Endometrial microvascular endothelial cells (primary cell): ENCODE data around the gene PPWD1. TPM values are rescaled to one million over a fixed set of nuclear protein-coding genes. Genes with fewer than 3 reads are reported as not detected.
"Not testable (repeated sequence)": the region's sequence is repeated elsewhere in the genome, so short reads cannot be mapped to it uniquely, and the experiment has no call there.

Experiments
- in situ Hi-C: cut with HindIII; loops from 2 replicates; pipeline ENCODE4 v1.10.0; 2017; ENCODE audit warnings: low sequenced_read_pairs, low pct_unique_long_range_greater_than_20kb; ENCODE audit errors: inconsistent ontology term
- total RNA-seq: library from RNA; depleted of rRNA; stranded (reverse); fragments of >200 nt; gene quantifications from one replicate; pipeline ENCODE4 v1.2.3, GENCODE V29; 2015; ENCODE audit errors: inconsistent ontology term

The PPWD1 gene
- total RNA-seq = 36.6 TPM

- in situ Hi-C loops = no loop called here
Observed at GRCh38 chr5:65562731-65563701, at the start of gene PPWD1, which contains the start of gene CENPK. PPWD1 (plus strand) TSS chr5:65563296; CDS start chr5:65563311, 15 bp downstream. CENPK (minus strand) TSS chr5:65563168; CDS start chr5:65554907, 8,261 bp downstream.

GRCh38 chr5:65525726-65526125 lies 37.4 kb upstream of the PPWD1 start:
- in situ Hi-C loops = no loop called here

- in situ Hi-C loops = no loop called here
Observed at GRCh38 chr5:65530904-65531303, 32.2 kb upstream of the PPWD1 start.

- in situ Hi-C loops = no loop called here
Observed at GRCh38 chr5:65535529-65535987, 27.5 kb upstream of the PPWD1 start.

- in situ Hi-C loops = no loop called here
Observed at GRCh38 chr5:65539827-65540226, 23.3 kb upstream of the PPWD1 start.

GRCh38 chr5:65544473-65544872 lies 18.6 kb upstream of the PPWD1 start:
- in situ Hi-C loops = no loop called here

- in situ Hi-C loops = no loop called here
Observed at GRCh38 chr5:65546141-65546540, 17.0 kb upstream of the PPWD1 start.

- in situ Hi-C loops = no loop called here
Observed at GRCh38 chr5:65548281-65548680, 14.8 kb upstream of the PPWD1 start.

GRCh38 chr5:65553941-65554340 lies 9.2 kb upstream of the PPWD1 start:
- in situ Hi-C loops = no loop called here

- in situ Hi-C loops = no loop called here
Observed at GRCh38 chr5:65555287-65555686, 7.8 kb upstream of the PPWD1 start.

- in situ Hi-C loops = no loop called here
Observed at GRCh38 chr5:65556181-65556580, 6.9 kb upstream of the PPWD1 start.

GRCh38 chr5:65556718-65557117 lies 6.4 kb upstream of the PPWD1 start:
- in situ Hi-C loops = no loop called here

- in situ Hi-C loops = no loop called here
Observed at GRCh38 chr5:65563777-65564176, 681 bp downstream of the PPWD1 start.

- in situ Hi-C loops = no loop called here
Observed at GRCh38 chr5:65566505-65566904, 3.4 kb downstream of the PPWD1 start.

GRCh38 chr5:65570598-65571226 lies 7.6 kb downstream of the PPWD1 start:
- in situ Hi-C loops = no loop called here

- in situ Hi-C loops = no loop called here
Observed at GRCh38 chr5:65577141-65577540, 14.0 kb downstream of the PPWD1 start.

GRCh38 chr5:65588694-65589093 lies 25.6 kb downstream of the PPWD1 start:
- in situ Hi-C loops = no loop called here

- in situ Hi-C loops = not testable (repeated sequence)
Observed at GRCh38 chr5:65601761-65602160, 38.7 kb downstream of the PPWD1 start.

- in situ Hi-C loops = no loop called here
Observed at GRCh38 chr5:65611524-65611923, 48.4 kb downstream of the PPWD1 start.
